Stomach (tissue), 9 donors: ENCODE measurements around the gene MBD3L3. TPM values are rescaled to one million over a fixed set of nuclear protein-coding genes. Genes with fewer than 3 reads are reported as not detected.

Source experiments
- DNase-seq, 2 donors: peaks; one replicate each; pipeline versions ENCODE4 v3.0.0 to v3.0.0-alpha.2; 2013 to 2019
- H3K27ac ChIP-seq, 5 donors: fragments of 200-600 bp in 4 of 5; sonication (generic) in 4 of 5; one replicate each; pipeline ENCODE4 v1.5.1; 2013 to 2019; ENCODE audit warnings: mild to moderate bottlenecking in 1 of 5, moderate library complexity in 1 of 5
- H3K27me3 ChIP-seq, 3 donors: fragments of 200-600 bp; sonication (generic); one replicate each; pipeline ENCODE4 v1.5.1; 2017 to 2019; ENCODE audit warnings: mixed run types in 1 of 3
- H3K36me3 ChIP-seq, 4 donors: fragments of 200-600 bp; sonication (generic); 1 replicate in 3 of 4; 2 replicates in 1 of 4; pipeline ENCODE4 v1.5.1; 2016 to 2019
- H3K4me1 ChIP-seq, 4 donors: fragments of 200-600 bp; sonication (generic); one replicate each; pipeline ENCODE4 v1.5.1; 2016 to 2019
- H3K4me3 ChIP-seq, 4 donors: fragments of 200-600 bp; sonication (generic) in 3 of 4; one replicate each; pipeline ENCODE4 v1.5.1; 2016 to 2019; ENCODE audit warnings: mild to moderate bottlenecking in 1 of 4
- H3K9me3 ChIP-seq, 4 donors: fragments of 200-600 bp; sonication (generic); one replicate each; pipeline ENCODE4 v1.5.1; 2016 to 2019
- CTCF ChIP-seq, 7 experiments: fragments of 450-650 bp in 4 of 7; fragments of 200-600 bp in 3 of 7; sonication (generic) in 3 of 7; IDR thresholded peaks; one replicate each; pipeline ENCODE4 v1.5.1; 2016 to 2019; ENCODE audit warnings: antibody characterized with exemption in 7 of 7, control low read depth in 2 of 7, mild to moderate bottlenecking in 1 of 7
- EP300 ChIP-seq: sonication (generic); formaldehyde crosslinking; IDR thresholded peaks from one replicate; pipeline ENCODE4 v1.6.1; 2017; ENCODE audit warnings: antibody characterized with exemption
- POLR2A ChIP-seq, 4 donors: fragments of 450-650 bp; IDR thresholded peaks; one replicate each; pipeline ENCODE4 v1.6.1; 2016; ENCODE audit warnings: antibody characterized with exemption in 4 of 4, control low read depth in 2 of 4, mild to moderate bottlenecking in 1 of 4, moderate library complexity in 1 of 4
- POLR2AphosphoS5 ChIP-seq, 3 donors: sonication (generic); formaldehyde crosslinking; IDR thresholded peaks; one replicate each; pipeline ENCODE4 v1.6.1; 2016; ENCODE audit warnings: antibody characterized with exemption in 3 of 3
- WGBS, 5 donors: extraction: QIAGEN DNeasy Blood & Tissue Kit in 3 of 5; methylation state at CpG; one replicate each; pipeline versions ENCODE4 v1.1.5 to v1.1.7; 2013 to 2018; 5-methylcytosine and 5-hydroxymethylcytosine counted together
- intact Hi-C: fragments of 100-400 bp; cut with DNase I; formaldehyde crosslinking; loops from one replicate; pipeline ENCODE4 v1.15.1; 2023; ENCODE audit warnings: low total_unique reads
- polyA plus RNA-seq, 3 donors: library from polyadenylated mRNA; stranded (reverse); fragments of 200-250 nt; gene quantifications; one replicate each; pipeline ENCODE4 v1.2.3, GENCODE V29; 2013
- total RNA-seq, 5 donors: library from RNA; depleted of rRNA; stranded (reverse); fragments of >200 nt; gene quantifications; one replicate each; pipeline versions ENCODE4 v1.1.0 to v1.2.3, GENCODE V29; 2014 to 2016
- donor health status: healthy with polysubstance abuse.
- donor health status: Bipolar disorder and iron deficiency.
- donor health status: healthy.

Gene MBD3L3
- total and polyA plus RNA-seq, 8 donors = not detected

- Histone ChIP-seq H3K9me3 (no peaks in the 10 kb centered on the region), H3K27ac (no peak overlapping the region), H3K27me3 (no peaks in the 10 kb centered on the region), H3K36me3 (no peaks in the 10 kb centered on the region), H3K4me3 (no peak overlapping the region), H3K4me1 (no peaks in the 10 kb centered on the region)
- WGBS, 5 donors = 77 to 90% (median 85%) methylated on average over 11 to 12 of the region's 12 CpGs
- no peak for TF ChIP-seq CTCF (IDR thresholded peaks at IDR 0.05)
- TF ChIP-seq EP300 = no peak
- TF ChIP-seq POLR2A (IDR thresholded peaks at IDR 0.05) = no peak
- intact Hi-C loops = no loop called here
- DNase-seq = no peak
Measured at GRCh38 chr19:7010722-7011593, 47.5 kb downstream of the MBD3L3 start.

- Histone ChIP-seq H3K36me3 (no peaks in the 10 kb centered on the region), H3K9me3 (no peaks in the 10 kb centered on the region), H3K4me3 (no peak overlapping the region), H3K27ac (no peak overlapping the region), H3K27me3 (no peaks in the 10 kb centered on the region), H3K4me1 (no peaks in the 10 kb centered on the region)
- TF ChIP-seq CTCF (IDR thresholded peaks at IDR 0.05) = no peak
- TF ChIP-seq EP300 = no peak
- no peak for TF ChIP-seq POLR2A (IDR thresholded peaks at IDR 0.05)
- no peak for TF ChIP-seq POLR2AphosphoS5 (IDR thresholded peaks at IDR 0.05)
- DNase-seq = no peak
- 49 to 67% (median 64%) methylated on average over 4 of the region's 4 CpGs for WGBS, 5 donors
- intact Hi-C loops = no loop called here
Measured at GRCh38 chr19:7007859-7008258, 50.6 kb downstream of the MBD3L3 start.

Other genes starting within 250 kb of the MBD3L3 start
- 1 to 10 TPM in 1 of 5 donors, under 1 TPM in 1, not detected in 3; 0.37 to 5.8 TPM for gene ADGRE1, start 171.1 kb downstream of the MBD3L3 start, total RNA-seq
- gene ADGRE1, start 171.1 kb downstream of the MBD3L3 start, polyA plus RNA-seq = under 1 TPM in 2 of 3 donors, not detected in 1; 0.30 to 0.44 TPM
- gene MBD3L2B, start 37.2 kb downstream of the MBD3L3 start, total RNA-seq = not detected
- not detected for gene MBD3L2B, start 37.2 kb downstream of the MBD3L3 start, polyA plus RNA-seq
- gene MBD3L5, start 28.1 kb downstream of the MBD3L3 start, total RNA-seq = not detected
- not detected for gene MBD3L5, start 28.1 kb downstream of the MBD3L3 start, polyA plus RNA-seq
- not detected for gene MBD3L4, start 18.5 kb downstream of the MBD3L3 start, total RNA-seq
- not detected for gene MBD3L4, start 18.5 kb downstream of the MBD3L3 start, polyA plus RNA-seq
- gene MBD3L2, start 9.4 kb downstream of the MBD3L3 start, total RNA-seq = not detected
- not detected for gene MBD3L2, start 9.4 kb downstream of the MBD3L3 start, polyA plus RNA-seq
- 10 to 100 TPM in 3 of 5 donors, 1 to 10 TPM in 2; 7.2 to 41.4 (median 14.9) TPM for gene ZNF557, start 11.0 kb upstream of the MBD3L3 start, total RNA-seq
- 1 to 10 TPM; 1.3 to 2.2 (median 2.1) TPM for gene ZNF557, start 11.0 kb upstream of the MBD3L3 start, polyA plus RNA-seq
- gene INSR, start 235.7 kb upstream of the MBD3L3 start, total RNA-seq = 100 to 1,000 TPM in 2 of 5 donors, 10 to 100 TPM in 3; 50.4 to 513 (median 90.4) TPM
- 1 to 10 TPM; 4.4 to 7.8 (median 6.1) TPM for gene INSR, start 235.7 kb upstream of the MBD3L3 start, polyA plus RNA-seq